Stimulated activated CD8-positive, alpha-beta memory T cell treated with anti-CD3 and anti-CD28 coated beads, Interleukin-7, amount 100 ng/mL, for 24 hours (primary cell): ENCODE measurements around the gene DNAI1.

Experiments used
- DNase-seq: peaks from one replicate; pipeline ENCODE4 v3.0.0-alpha.2; 2020; ENCODE audit warnings: low read depth

Gene DNAI1

GRCh38 chr9:34558919-34559623, 100.5 kb downstream of the DNAI1 start:
- no peak for DNase-seq

DNA sequence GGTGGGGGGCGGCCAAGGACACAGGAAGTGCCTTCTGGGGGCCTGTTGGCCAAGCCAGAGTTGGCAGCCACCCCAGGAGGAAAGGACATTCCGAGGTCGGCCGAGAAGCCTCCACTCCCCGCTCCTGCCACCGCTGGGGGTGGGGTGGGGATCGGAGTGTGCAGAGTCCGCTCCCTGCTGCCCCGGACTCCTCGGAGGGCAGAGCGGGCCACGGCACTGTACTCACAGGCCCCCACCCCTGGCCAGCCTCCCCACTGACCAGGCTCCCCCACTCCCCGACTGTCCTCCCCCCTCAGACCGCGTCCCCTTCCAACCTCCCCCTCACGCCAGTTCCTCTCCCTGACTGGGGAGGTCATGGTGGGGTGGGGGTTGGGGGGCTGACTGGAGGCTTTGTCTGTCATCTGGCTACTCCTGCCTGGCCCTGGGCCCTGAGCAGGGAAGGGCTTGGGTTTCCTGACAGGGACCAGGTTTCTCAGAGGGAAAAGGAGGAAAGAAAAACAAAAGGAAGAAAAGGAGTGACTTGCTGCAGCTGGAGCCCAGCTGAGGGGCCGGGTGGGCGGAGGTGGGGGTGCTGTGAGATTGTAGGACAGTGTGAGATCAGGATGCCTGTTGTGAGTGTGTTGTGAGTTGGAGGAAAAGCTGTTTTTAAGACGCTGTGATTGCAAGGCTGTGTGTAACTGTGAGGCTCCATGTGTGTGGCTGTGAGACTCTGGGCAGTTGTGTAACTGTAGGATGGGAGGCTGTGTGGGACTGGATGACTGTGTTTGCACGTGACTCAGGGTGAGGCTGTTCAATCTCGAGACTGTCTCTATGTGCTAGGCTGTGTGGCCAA, 101.2 kb downstream of the DNAI1 start:
- no peak for DNase-seq

GRCh38 chr9:34560599-34561214, 102.1 kb downstream of the DNAI1 start:
- DNase-seq, result no peak

DNA sequence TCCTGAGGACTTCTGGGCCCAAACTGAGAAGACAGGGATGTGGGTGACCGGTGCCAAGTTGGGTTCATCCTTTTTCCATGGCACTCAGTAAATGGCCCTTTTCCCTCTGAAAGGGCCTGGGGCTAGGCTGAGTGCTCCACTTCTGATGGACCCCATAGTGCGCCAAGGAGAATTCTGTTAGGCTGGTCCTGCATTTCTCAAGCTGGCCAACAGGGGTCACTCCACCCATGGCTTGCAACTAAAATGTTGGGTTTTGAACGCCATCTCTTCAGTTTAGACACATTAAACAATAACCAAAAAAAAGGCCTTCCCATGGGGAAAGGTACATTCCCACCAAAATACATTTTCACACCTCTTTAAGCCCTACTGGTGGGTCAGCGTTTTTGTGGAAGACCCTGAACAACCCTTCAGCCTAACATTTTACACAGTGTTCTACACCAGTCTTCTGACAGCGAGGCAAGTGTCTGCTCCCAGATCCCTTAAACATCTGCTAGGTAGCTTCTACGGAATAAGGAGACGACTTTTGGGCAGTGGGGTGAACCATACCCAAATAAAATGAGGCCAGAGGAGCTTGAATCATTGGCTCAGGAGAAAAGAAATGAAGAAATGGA, 103.6 kb downstream of the DNAI1 start:
- no peak for DNase-seq

GRCh38 chr9:34563262-34563661, 104.7 kb downstream of the DNAI1 start:
- DNase-seq, result no peak

- DNase-seq, result no peak
Observed at GRCh38 chr9:34564617-34565016, 106.0 kb downstream of the DNAI1 start.

GRCh38 chr9:34565856-34566255, 107.3 kb downstream of the DNAI1 start:
- no peak for DNase-seq

DNA sequence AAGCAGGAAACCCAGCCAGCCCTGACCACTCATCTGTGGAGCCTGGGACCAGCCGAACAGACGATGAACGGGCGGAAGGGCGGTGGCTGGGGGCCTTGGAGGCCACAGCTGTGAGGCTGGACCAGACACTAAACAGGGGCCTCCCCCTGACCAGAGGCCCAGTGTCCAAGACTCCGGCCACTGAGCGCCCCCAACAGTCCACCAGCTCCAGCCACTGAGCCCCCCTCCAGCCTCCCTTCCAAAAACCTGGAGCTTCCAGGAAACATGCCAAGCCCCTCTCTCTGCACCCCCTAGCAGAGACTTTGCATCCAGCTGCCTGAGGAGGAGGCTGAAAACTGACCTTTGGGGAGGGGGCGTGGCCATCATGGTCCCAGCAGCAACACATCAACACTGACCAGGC, 107.7 kb downstream of the DNAI1 start:
- no peak for DNase-seq

DNA sequence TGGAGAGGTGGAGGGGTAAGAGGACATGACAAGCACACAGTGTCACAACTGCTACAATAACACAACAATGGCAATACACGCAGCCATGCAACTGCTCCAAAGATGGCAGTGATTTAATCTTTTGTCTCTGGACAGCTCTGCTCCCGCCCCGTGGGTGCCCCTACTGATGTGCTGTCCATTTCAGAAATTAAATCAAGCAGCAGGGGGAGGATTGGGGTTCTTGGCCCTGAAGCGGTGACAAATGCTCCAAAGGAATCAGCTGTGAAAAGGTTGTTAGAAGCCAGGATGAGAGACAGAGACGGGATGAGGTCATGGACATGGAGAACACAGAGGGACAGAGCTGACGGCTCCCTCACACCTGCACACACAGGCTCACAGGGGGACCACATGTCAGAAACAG, 108.4 kb downstream of the DNAI1 start:
- DNase-seq, result no peak

GRCh38 chr9:34568133-34568532, 109.5 kb downstream of the DNAI1 start:
- DNase-seq, result no peak

GRCh38 chr9:34568774-34569173, 110.2 kb downstream of the DNAI1 start:
- no peak for DNase-seq

GRCh38 chr9:34570376-34570775, 111.8 kb downstream of the DNAI1 start:
- DNase-seq, result no peak
